Jurkat, Clone E6-1 (cell line): Measurements from ENCODE around the gene HTR3C.
"Not testable (repeated sequence)": the region's sequence is repeated elsewhere in the genome, so short reads cannot be mapped to it uniquely, and the experiment has no call there.

Source experiments
- DNase-seq: peaks from one replicate; pipeline ENCODE4 v3.0.0-alpha.2; 2011; ENCODE audit warnings: low read depth, low spot score
- H3K4me3 ChIP-seq: 2 replicates; pipeline ENCODE4 v1.5.1; 2011; ENCODE audit warnings: mild to moderate bottlenecking, low read length, control low read depth, moderate library complexity

Gene HTR3C

DNA sequence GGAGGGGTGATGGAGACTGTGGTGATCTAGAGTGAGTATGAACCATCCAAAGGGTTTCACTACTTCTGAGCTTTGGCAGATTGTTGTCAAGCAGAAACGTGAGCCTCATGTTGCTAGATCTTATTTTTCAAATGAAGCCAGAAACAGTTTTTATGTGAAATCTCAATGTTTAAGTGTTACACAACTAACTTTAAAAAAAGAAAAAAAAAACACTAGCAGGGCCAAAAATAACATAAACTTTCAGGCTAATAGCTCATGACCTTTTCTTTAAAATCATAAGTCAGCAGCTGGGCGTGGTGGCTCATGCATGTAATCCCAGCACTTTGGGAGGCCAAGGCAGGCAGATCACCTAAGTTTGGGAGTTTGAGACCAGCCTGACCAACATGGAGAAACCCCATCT is 23.4 kb upstream of the HTR3C start:
- DNase-seq = no peak
- no peak overlapping the region for H3K4me3 ChIP-seq

- DNase-seq = no peak
These were observed 22.3 kb upstream of the HTR3C start for GRCh38 chr3:184030536-184030935.

GRCh38 chr3:184031187-184031792 is 21.6 kb upstream of the HTR3C start, which contains the start of gene HTR3D:
TSS of gene HTR3D (plus strand) at chr3:184031742. CDS start at chr3:184031742, 0 bp downstream.
- no peak for DNase-seq

More at GRCh38 chr3:184030536-184030935, 22.3 kb upstream of the HTR3C start:
- no peak overlapping the region for H3K4me3 ChIP-seq

DNA sequence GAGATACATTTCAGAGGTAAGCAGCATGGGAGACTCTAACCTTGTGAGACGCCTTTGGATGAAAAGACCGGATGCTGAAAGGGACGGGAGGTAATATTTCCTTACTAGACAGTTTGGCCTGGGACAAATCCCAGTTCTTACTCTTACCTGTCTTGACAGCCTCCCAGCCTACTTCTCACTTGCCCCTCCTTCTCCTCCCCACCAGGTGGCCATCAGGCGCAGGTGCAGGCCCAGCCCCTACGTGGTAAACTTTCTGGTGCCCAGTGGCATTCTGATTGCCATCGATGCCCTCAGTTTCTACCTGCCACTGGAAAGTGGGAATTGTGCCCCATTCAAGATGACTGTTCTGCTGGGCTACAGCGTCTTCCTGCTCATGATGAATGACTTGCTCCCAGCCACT is 15.0 kb upstream of the HTR3C start:
- no peak overlapping the region for H3K4me3 ChIP-seq
- no peak for DNase-seq

More at GRCh38 chr3:184031187-184031792, 21.6 kb upstream of the HTR3C start, which contains the start of gene HTR3D:
- H3K4me3 ChIP-seq = no peak within 1 kb of the TSS

DNA sequence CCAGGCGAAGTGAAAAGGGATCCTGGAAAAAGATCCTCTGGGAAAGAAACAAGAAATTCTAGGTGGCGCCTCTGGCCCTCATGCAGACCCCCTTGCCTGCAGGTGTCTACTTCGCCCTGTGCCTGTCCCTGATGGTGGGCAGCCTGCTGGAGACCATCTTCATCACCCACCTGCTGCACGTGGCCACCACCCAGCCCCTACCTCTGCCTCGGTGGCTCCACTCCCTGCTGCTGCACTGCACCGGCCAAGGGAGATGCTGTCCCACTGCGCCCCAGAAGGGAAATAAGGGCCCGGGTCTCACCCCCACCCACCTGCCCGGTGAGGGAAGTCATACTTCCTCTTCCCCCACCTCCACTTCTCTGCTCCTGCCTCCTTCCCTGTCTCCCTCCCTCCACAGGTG is 14.5 kb upstream of the HTR3C start:
- not testable (repeated sequence) for DNase-seq, H3K4me3 ChIP-seq

DNA sequence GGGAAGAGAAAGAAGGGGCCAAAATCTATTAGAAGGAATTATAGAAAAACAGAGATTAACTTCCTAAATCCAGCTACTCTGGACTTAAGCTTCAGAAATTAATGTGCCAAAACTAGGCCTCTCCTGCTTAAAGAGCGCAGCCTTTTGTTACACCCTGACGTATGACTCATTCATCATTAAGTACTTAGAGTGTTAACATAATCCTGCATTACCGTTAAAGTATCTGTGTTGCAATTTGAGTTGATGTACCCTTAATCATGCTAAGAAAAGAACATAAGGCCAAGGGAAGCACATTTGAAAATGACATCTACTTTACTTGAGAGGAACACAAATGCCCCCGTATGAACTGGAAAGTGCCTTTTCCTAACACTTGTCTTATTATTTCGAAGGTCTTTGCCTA is 13.4 kb upstream of the HTR3C start:
- no peak for DNase-seq
- H3K4me3 ChIP-seq = no peak overlapping the region

DNA sequence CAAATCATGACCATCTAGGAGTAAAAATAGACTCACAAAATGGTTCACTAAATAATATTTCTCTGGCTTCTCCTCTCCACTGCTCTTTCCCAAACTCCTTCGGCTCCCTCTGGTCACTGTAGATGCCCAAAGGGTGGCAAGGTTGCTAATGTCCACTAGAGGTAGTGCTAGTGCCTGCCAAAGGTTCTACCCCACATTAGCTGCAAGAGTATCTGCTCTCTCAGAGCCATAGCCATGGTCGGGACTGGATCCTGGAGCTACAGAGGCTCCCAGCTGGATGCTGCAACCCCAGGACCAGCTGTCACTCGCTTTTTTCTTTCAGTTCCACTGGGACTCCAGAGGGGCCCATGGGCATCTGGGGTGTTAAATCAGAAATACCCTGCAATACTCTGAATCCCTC is 12.8 kb upstream of the HTR3C start:
- no peak overlapping the region for H3K4me3 ChIP-seq
- no peak for DNase-seq

DNA sequence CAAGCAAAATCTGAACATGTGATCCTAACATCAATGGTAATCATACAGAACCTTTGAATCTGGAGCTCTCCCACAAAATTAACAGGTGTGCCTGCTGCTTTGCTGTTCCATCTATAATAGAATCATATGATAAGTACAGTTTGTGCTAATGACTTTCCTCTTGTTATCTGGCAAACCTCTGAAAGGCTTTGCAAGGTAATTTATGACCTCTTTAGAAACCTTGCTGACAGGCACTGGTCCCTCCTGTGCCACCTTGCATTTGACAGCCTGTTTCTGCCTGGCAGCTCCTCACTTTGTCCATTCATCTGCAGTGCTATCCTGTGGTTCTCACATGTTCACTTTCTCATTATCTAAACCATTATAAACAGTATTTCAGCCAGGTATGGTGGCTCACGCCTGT is 10.2 kb upstream of the HTR3C start:
- no peak overlapping the region for H3K4me3 ChIP-seq
- DNase-seq = no peak

- no peak overlapping the region for H3K4me3 ChIP-seq
- no peak for DNase-seq
These were observed 6.9 kb upstream of the HTR3C start for GRCh38 chr3:184045995-184046394.

GRCh38 chr3:184050217-184050847 is 2.5 kb upstream of the HTR3C start:
- no peak overlapping the region for H3K4me3 ChIP-seq
- no peak for DNase-seq

- DNase-seq = no peak
These were observed 5.2 kb downstream of the HTR3C start for GRCh38 chr3:184058029-184058428.

DNA sequence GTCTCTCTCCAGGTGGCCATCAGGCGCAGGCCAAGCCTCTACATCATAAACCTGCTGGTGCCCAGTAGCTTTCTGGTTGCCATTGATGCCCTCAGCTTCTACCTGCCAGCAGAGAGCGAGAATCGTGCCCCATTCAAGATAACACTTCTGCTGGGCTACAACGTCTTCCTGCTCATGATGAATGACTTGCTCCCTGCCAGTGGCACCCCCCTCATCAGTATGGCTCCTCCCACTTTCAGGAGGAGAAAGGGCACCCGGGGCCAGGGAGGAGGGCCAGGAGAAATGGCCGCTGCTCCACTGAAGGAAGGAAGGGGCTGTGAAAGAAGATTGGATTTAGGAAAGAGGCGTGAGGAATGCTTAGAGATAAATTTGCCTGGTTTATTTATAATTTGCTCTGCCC is 6.6 kb downstream of the HTR3C start:
- H3K4me3 ChIP-seq = no peak overlapping the region
- DNase-seq = no peak

More at GRCh38 chr3:184058029-184058428, 5.2 kb downstream of the HTR3C start:
- H3K4me3 ChIP-seq = no peak overlapping the region

GRCh38 chr3:184062637-184063036 is 9.8 kb downstream of the HTR3C start:
- DNase-seq = no peak
- H3K4me3 ChIP-seq = no peak overlapping the region

DNA sequence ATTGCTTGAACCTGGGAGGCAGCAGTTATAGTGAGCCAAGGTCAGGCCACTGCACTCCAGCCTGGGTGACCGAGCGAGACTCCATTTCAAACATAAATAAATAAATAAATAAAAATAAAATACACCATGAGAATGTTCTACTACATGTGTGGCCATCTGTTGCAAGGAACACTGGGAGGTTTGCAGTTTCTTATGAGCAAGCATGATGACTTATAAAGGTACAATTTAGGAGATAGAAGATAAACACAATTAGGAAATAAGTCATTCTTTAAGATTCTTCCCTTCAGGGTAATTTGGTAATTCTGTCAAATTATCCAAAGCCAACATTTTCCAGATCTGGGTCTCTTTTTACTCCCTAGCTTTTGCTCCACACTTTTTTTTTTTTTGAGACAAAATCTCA is 13.4 kb downstream of the HTR3C start:
- no peak overlapping the region for H3K4me3 ChIP-seq
- no peak for DNase-seq

DNA sequence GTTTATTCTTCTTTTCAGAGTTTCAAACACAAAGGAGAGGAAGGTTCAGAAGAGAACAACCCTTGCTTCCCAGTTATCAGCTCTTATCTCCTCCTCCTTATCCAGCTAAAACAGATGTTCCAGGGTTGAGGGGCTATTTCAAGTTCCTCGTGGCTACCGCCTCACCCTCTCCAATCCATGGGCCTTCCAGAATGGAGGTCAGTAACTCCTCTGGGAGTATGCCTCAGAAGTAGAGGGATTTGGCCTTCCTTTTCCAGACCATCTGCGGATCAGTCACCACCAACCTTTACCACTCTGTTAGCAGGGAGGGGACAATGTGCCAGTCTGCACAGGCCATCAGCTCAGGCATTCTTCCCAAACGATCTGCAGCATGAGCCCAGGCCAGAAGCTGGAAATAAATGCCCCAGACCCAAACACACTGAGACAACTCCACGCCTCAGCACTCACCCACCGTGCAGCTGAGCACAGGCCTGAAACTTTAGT is 14.8 kb downstream of the HTR3C start:
- no peak overlapping the region for H3K4me3 ChIP-seq
- DNase-seq = no peak

- no peak overlapping the region for H3K4me3 ChIP-seq
- DNase-seq = no peak
These were observed 15.5 kb downstream of the HTR3C start for GRCh38 chr3:184068344-184068743.

- not testable (repeated sequence) for H3K4me3 ChIP-seq
These were observed 18.3 kb downstream of the HTR3C start for GRCh38 chr3:184071142-184071541.

GRCh38 chr3:184073621-184074020 is 20.8 kb downstream of the HTR3C start:
- no peak for DNase-seq
- H3K4me3 ChIP-seq = no peak overlapping the region

More at GRCh38 chr3:184071142-184071541, 18.3 kb downstream of the HTR3C start:
- DNase-seq = not testable (repeated sequence)

DNA sequence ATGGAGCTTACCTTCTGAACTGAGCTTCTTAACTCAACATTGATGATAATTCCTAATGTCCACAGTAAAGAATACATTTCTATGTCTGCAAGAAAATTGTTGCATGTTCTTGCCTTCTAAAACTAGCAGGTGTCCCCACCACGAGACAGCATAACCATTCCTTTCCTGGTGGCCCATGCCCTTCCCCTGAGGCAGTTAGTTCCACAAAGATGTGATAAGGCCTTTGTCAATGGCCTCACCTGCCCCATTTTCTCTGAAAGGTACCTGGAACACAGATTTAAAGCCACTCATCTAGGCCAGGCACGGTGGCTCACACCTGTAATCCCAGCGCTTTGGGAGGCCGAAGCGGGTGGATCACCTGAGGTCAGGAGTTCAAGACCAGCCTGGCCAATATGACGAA is 23.1 kb downstream of the HTR3C start:
- H3K4me3 ChIP-seq = no peak overlapping the region
- DNase-seq = no peak

- H3K4me3 ChIP-seq = no peak overlapping the region
- DNase-seq = no peak
These were observed 25.0 kb downstream of the HTR3C start for GRCh38 chr3:184077881-184078280.

- no peak overlapping the region for H3K4me3 ChIP-seq
- DNase-seq = no peak
These were observed 26.0 kb downstream of the HTR3C start for GRCh38 chr3:184078851-184079250.
